ENCODE data around the gene C1QTNF8. TPM values are rescaled to one million over a fixed set of nuclear protein-coding genes. Genes with fewer than 3 reads are reported as not detected.
"Not testable (repeated sequence)": the region's sequence is repeated elsewhere in the genome, so short reads cannot be mapped to it uniquely, and the experiment has no call there.

Gene C1QTNF8
- polyA plus RNA-seq, 12 donors: not detected

DNA sequence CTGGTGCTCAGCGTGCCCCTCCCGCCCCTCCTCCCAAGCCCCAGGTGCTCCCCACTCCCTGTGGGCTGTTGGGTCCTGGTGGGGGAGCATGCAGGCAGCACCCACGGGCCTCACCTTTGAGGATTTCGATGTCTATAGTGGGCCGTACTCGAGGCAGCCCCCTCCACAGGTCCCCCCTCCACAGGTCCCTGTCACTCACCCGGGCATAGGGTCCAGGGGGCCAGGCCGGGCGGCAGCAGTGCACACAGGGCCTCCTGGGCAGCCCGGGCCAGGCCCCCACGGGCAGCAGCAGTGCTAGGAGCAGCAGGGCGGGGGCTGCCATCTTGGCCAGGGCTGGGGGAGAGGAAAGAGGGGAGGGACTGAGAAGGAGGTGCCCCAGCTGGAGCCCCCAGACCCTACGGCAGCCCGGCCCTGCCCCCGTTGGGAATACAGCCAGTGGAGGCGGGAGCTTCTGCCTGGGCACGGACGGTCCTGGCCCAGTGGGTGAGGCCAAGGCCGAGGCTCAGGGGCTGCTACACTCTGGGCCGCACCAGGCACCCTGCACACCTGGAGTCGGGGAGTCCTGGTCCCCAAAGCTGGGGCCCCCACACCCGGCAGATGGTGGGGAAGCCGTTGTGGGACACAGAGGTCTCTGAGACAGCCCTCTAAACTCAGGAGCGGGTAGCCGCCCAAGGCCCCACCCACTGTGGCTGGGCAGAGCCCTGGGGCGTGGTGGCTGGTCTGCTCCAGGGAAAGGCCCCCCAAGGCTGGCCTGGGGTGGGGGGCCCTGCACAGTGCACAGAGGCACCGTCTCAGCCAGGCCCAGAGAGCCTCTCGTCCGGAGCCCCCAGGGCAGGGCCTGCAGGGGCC lies 1.2 kb downstream of the C1QTNF8 start:
- no peak for DNase-seq

GRCh38 chr16:1094124-1094479 lies 1.9 kb downstream of the C1QTNF8 start:
- DNase-seq: no peak

DNA sequence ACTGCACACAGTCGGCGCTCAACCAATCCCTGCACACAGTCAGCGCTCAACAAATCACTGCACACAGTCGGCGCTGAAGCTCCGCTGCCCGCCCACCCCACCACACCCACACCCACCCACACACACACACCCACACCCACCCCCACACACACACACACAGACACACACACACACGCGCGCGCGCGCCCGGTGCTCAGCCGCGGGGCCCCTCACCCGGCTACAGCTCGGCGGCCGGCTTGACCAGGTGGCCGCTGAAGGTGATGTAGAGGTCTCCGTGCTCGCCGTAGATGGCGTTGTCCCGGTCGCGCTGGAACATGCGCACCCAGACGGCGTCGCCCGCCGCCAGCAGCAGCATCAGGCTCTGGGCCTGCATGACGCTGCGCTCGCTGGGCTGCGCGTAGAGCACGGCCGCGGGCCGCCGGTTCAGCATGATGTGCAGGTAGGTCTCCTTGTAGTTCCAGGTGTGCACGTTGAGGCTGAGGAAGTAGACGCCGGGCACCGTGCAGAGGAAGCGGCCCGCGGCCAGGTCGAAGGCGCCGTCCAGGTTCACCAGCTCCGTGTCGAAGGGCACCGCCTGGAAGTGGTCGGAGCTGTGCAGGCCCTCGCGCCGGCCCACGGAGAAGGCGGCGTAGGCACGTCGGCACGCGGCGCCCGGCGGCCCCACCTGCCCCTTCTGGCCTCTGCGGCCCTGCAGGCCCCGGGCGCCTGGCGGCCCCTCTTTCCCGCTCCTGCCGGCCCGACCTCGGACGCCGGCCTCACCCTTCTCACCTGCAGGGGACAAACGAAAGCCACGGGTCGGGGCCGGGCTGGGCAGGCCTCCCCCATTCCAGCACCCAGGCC lies 2.5 kb downstream of the C1QTNF8 start:
- DNase-seq: no peak

- not testable (repeated sequence) for DNase-seq
Observed at GRCh38 chr16:1092685-1093283, 3.3 kb downstream of the C1QTNF8 start.

DNA sequence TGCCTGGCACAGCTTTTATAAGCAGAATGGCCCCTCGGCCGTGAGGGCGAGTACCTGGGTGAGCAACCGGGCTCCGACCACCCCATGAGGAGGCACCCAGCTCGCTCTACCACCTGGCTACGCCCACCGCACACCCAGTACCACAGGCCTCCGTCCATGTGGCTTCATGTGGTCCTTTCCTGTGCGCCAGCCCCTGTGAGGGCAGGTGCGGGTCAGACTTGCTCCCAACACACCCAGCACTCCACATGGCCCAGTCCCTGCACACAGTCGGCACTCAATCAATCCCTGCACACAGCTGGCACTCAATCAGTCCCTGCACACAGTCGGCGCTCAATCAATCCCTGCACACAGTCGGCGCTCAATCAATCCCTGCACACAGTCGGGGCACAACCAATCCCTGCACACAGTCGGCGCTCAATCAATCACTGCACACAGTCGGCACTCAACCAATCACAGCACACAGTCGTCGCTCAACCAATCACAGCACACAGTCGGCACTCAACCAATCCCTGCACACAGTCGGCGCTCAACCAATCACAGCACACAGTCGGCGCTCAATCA lies 4.0 kb downstream of the C1QTNF8 start:
- DNase-seq: no peak

GRCh38 chr16:1090620-1091587 lies 5.1 kb downstream of the C1QTNF8 start:
- no peak for DNase-seq

- DNase-seq: no peak
Observed at GRCh38 chr16:1089822-1090619, 6.0 kb downstream of the C1QTNF8 start.

DNA sequence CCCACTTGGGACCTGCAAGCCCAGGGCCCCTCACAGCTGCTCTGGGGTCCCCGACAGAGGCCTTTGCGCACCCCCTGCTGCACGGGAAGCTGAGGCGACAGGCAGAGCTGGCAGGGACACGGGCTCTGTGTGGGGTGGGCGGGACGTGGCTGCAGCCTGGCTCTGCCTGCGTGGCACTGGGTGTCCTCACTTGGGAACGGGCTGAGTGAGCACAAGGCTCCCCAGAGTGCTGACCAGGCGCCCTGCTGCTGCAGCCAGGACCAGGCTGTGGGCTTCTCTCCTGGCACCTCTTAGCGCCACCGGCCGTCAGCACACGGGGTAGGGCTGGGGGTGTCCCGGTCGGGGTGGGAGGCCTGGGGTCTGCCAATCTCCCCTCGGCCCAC lies 6.6 kb downstream of the C1QTNF8 start:
- no peak for DNase-seq

DNA sequence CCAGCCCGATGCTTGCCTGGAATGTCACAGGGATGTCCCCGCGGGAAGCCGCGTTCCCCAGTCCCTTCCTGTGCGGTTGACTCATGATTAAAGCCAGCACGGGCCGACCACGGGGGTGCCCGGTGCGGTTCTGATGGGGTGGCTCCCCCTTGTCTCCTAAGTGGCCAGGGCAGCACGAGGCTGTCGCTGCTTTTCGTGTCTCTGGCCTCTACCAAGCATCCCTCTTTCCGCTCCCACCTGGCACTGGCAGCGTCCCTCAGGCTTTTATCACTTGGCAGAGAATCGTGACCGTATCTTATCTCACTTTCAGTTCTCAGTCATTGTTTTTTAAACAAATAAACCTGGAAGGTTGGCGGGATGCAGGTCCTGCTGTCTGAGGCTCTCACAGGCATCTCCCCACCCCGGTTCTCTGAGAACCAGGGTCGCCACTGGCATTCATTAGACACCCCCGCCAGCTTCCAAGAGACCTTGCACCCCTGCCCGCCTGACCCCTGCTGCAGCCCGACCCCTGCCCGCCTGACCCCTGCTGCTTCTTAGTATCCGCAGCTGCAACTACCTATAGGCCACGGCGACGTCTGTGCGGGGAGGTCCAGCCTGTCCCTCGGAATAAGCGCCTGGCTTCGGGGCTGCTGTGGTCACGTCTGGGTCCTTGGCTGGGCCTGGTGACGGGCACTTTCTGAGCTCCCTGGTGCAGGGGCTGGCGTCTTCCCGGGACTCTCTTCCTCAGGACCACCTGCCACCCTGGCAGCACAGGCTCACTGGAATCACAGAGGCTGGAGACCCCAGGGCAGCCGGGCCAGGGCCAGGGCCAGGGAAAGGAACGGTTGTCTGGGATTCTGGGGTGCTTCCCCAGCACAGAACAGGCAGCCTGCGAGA lies 7.5 kb downstream of the C1QTNF8 start:
- no peak for DNase-seq

GRCh38 chr16:1086443-1086842 lies 9.6 kb downstream of the C1QTNF8 start:
- DNase-seq: not testable (repeated sequence)

DNA sequence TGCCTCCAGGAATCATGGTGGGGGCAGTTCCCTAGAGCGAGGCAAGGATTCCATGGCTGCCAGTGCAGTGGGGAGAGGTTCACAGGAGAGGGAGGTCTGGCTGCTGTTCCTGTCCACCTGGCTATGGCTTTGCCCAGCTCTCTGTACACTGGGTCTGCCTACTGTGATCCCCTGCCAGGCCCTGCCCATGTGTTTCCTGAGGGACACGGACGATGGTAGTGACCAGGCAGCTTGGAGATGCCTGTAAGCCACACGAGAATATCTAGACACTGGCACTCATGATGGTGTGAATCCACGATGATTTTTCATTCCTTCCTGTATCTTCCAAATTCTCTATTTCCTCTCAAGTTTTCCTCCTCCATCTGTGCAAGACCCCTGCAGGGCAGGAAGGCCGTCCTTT lies 11.1 kb downstream of the C1QTNF8 start:
- DNase-seq: no peak

- no peak for DNase-seq
Observed at GRCh38 chr16:1082952-1083675, 12.9 kb downstream of the C1QTNF8 start.

- DNase-seq: no peak
Observed at GRCh38 chr16:1082266-1082951, 13.6 kb downstream of the C1QTNF8 start.

DNA sequence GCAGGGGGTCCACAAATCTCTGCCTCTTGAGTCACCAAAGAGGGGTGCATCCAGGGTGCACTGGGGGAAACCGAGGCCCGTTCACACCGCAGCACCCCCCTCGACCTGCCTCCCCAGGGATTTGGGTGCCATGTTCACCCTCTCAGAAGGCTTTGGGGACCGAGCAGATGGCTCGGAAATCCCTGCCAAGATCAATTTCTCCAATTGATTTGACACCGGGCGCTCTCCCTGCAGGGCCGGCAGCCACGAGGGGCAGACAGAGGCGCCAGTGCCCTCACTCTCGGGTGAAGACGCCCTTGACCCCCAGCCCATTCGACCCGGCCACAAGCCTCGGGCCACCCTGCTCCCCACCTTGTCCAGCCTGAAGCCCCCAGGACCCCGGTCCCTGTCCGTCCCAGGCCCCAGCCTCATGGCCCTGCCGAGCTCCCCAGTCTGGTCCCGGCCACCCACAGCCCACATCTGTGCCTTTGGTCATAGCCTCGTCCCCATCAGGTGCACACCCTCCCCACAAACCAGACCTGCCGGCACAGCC lies 14.2 kb downstream of the C1QTNF8 start:
- DNase-seq: no peak

DNA sequence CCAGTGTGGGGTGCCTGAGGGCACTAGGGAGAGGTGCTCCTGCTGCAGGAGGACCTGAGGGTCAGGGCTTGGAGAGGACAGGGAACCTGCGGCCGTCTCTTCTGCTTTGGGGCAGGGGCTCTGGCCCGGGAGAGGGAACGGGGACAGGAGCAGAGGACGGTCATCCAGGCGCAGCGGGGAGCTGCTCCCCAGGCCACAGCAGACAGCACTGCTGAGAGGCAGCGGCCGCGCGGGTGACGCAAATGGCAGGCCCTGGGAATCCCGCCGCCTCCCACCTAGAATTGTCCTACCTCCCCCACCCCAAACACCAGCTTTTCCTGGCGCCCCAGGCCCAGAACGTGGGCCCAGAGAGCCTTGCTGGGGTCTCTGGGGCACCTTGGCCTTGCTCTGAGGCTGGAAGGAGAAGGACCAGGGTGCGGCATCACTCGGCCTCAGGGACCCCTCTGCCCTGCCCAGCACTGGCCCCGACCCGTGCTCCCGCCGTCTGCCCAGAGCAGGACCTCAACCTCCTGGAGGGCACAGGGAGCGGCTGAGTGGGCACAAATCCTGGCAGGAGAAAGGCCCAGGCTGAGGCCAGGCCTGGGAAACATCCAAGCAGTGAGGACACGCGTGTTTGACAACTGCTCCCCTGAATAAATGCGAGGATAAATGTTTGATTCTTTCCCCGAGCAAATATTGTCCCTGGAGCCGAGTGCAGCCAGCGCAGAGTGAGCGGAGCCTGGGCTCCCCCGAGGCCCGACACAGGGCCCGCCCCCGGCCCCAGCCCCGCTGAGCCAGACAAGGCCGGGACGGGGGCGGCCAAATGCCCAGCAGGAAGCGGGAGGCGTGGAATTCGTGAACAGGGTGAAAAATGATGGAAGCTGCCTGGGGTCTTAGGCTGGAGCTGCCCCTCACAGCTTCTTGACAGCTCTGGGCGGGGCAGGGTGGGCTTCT lies 15.0 kb downstream of the C1QTNF8 start:
- DNase-seq: no peak

DNA sequence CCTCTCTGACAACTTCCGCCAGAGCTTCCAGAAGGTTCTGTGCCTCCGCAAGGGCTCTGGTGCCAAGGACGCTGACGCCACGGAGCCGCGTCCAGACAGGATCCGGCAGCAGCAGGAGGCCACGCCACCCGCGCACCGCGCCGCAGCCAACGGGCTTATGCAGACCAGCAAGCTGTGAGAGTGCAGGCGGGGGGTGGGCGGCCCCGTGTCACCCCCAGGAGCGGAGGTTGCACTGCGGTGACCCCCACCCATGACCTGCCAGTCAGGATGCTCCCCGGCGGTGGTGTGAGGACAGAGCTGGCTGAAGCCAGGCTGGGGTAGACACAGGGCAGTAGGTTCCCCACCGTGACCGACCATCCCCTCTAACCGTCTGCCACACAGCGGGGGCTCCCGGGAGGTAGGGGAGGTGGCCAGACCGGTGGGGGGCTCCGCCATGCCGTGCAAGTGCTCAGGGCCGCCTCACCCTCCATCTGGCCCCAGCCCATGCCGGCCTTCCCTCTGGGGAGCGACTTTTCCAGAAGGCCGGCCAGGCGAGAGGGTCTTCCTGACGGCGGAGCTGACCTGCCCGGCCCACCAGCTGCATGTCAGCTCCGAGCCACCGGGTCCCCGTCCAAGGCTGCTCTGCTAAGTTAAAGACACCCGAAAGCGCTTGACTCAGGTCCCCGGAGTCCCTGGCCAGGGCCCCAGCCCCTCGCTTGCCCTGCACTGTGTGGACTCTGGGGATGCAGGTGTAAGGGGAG lies 16.1 kb downstream of the C1QTNF8 start:
- no peak for DNase-seq
